HS-5 (cell line): ENCODE data around the gene RAB20.
A peak's percentile ranks its signal among the peaks of the same experiment; 100 is the strongest.
"Not testable (repeated sequence)": the region's sequence is repeated elsewhere in the genome, so short reads cannot be mapped to it uniquely, and the experiment has no call there.

Experiments
- DNase-seq: peaks from one replicate; pipeline ENCODE4 v3.0.0-alpha.2; 2012; ENCODE audit warnings: low read depth

Gene RAB20

GRCh38 chr13:110561344-110562035, at the start of gene RAB20:
Gene RAB20, minus strand, starts transcription at chr13:110561722. Its CDS starts 203 bp downstream, at chr13:110561519.
- peak; percentile 15 for DNase-seq

- no peak for DNase-seq
Observed at GRCh38 chr13:110610955-110611595, 49.6 kb upstream of the RAB20 start.

- DNase-seq: no peak
Observed at GRCh38 chr13:110607675-110608224, 46.2 kb upstream of the RAB20 start.

- not testable (repeated sequence) for DNase-seq
Observed at GRCh38 chr13:110606281-110606680, 44.8 kb upstream of the RAB20 start.

GRCh38 chr13:110605132-110605531, 43.6 kb upstream of the RAB20 start:
- DNase-seq: no peak

GRCh38 chr13:110600980-110601379, 39.5 kb upstream of the RAB20 start:
- DNase-seq: no peak

- no peak for DNase-seq
Observed at GRCh38 chr13:110600261-110600819, 38.8 kb upstream of the RAB20 start.

GRCh38 chr13:110597041-110597689, 35.6 kb upstream of the RAB20 start:
- DNase-seq: no peak

GRCh38 chr13:110593430-110594130, 32.1 kb upstream of the RAB20 start:
- DNase-seq: no peak

- DNase-seq: peak; percentile 48
Observed at GRCh38 chr13:110592665-110593064, 31.1 kb upstream of the RAB20 start.

GRCh38 chr13:110590577-110590976, 29.1 kb upstream of the RAB20 start:
- no peak for DNase-seq

GRCh38 chr13:110589793-110590390, 28.4 kb upstream of the RAB20 start:
- no peak for DNase-seq

GRCh38 chr13:110583178-110583865, 21.8 kb upstream of the RAB20 start:
- no peak for DNase-seq

- no peak for DNase-seq
Observed at GRCh38 chr13:110582421-110582954, 21.0 kb upstream of the RAB20 start.

- DNase-seq: no peak
Observed at GRCh38 chr13:110581506-110582185, 20.1 kb upstream of the RAB20 start.

GRCh38 chr13:110580800-110581199, 19.3 kb upstream of the RAB20 start:
- no peak for DNase-seq

- DNase-seq: no peak
Observed at GRCh38 chr13:110578363-110578762, 16.8 kb upstream of the RAB20 start.

- no peak for DNase-seq
Observed at GRCh38 chr13:110576736-110577476, 15.4 kb upstream of the RAB20 start.

- DNase-seq: no peak
Observed at GRCh38 chr13:110576070-110576394, 14.5 kb upstream of the RAB20 start.
